HEK293 (cell line): ENCODE data around the gene DPT.
"Not testable (repeated sequence)": the region's sequence is repeated elsewhere in the genome, so short reads cannot be mapped to it uniquely, and the experiment has no call there.

ENCODE experiments used
- CTCF ChIA-PET: fragments of 350-600 bp; formaldehyde crosslinking; extraction: SDS; loops from one replicate; lab custom pipeline; 2021; ENCODE audit warnings: antibody characterized with exemption; lab: Yijun Ruan, JAX
- POLR2A ChIA-PET: fragments of 300-600 bp; formaldehyde crosslinking; extraction: SDS; loops from one replicate; lab custom pipeline; 2020; ENCODE audit warnings: antibody characterized with exemption, inconsistent platforms; lab: Yijun Ruan, JAX
- H3K27ac ChIP-seq: fragments of 200-500 bp; sonication (Bioruptor generic); 2 replicates; pipeline ENCODE4 v1.5.1; 2014; ENCODE audit warnings: low read depth, low read length, control low read depth, inconsistent platforms; ENCODE audit errors: extremely low read depth
- H3K36me3 ChIP-seq, 2 experiments: fragments of 200-500 bp in 1 of 2; sonication (Bioruptor generic) in 1 of 2; 1 replicate in 1 of 2; 2 replicates in 1 of 2; pipeline ENCODE4 v1.5.1; 2014 to 2017; ENCODE audit warnings: inconsistent platforms in 2 of 2, low read length in 2 of 2; ENCODE audit not compliant: control insufficient read depth in 2 of 2, insufficient read depth in 1 of 2
- H3K4me1 ChIP-seq: fragments of 200-500 bp; sonication (Bioruptor generic); 2 replicates; pipeline ENCODE4 v1.5.1; 2014; ENCODE audit warnings: mild to moderate bottlenecking, low read length, inconsistent platforms; ENCODE audit not compliant: control insufficient read depth, insufficient read depth
- H3K4me3 ChIP-seq: 2 replicates; pipeline ENCODE4 v1.5.1; 2011; ENCODE audit warnings: low read depth, mild to moderate bottlenecking, control low read depth, low read length, moderate library complexity
- H3K9me3 ChIP-seq: fragments of 200-500 bp; sonication (Bioruptor generic); 2 replicates; pipeline ENCODE4 v1.5.1; 2014; ENCODE audit warnings: low read depth, low read length, inconsistent platforms; ENCODE audit not compliant: control insufficient read depth, insufficient read depth
- GFI1B ChIP-seq: fragments of 450-650 bp; formaldehyde crosslinking; IDR thresholded peaks from 2 replicates; pipeline ENCODE4 v1.5.1; 2016; ENCODE audit warnings: missing biosample characterization, missing genetic modification characterization
- YY1 ChIP-seq: fragments of 450-650 bp; formaldehyde crosslinking; IDR thresholded peaks from 2 replicates; pipeline ENCODE4 v1.5.1; 2018; ENCODE audit warnings: missing biosample characterization, missing genetic modification characterization
- YY2 ChIP-seq: fragments of 450-650 bp; formaldehyde crosslinking; IDR thresholded peaks from 2 replicates; pipeline ENCODE4 v1.5.1; 2016; ENCODE audit warnings: missing biosample characterization, missing genetic modification characterization
- ZBTB10 ChIP-seq: fragments of 450-650 bp; formaldehyde crosslinking; IDR thresholded peaks from 2 replicates; pipeline ENCODE4 v1.5.1; 2016; ENCODE audit warnings: missing biosample characterization, missing genetic modification characterization
- ZBTB17 ChIP-seq: fragments of 450-650 bp; formaldehyde crosslinking; IDR thresholded peaks from 2 replicates; pipeline ENCODE4 v1.5.1; 2016; ENCODE audit warnings: missing biosample characterization, missing genetic modification characterization
- ZBTB26 ChIP-seq: fragments of 450-650 bp; formaldehyde crosslinking; optimal IDR thresholded peaks from 2 replicates; pipeline ENCODE3; 2016; ENCODE audit warnings: missing biosample characterization, mild to moderate bottlenecking, missing genetic modification characterization
- ZNF138 ChIP-seq: fragments of 450-650 bp; formaldehyde crosslinking; IDR thresholded peaks from 2 replicates; pipeline ENCODE4 v1.5.1; 2016; ENCODE audit warnings: missing biosample characterization, missing genetic modification characterization, borderline replicate concordance
- ZNF146 ChIP-seq: fragments of 450-650 bp; formaldehyde crosslinking; IDR thresholded peaks from 2 replicates; pipeline ENCODE4 v1.5.1; 2016; ENCODE audit warnings: missing biosample characterization, missing genetic modification characterization
- ZNF169 ChIP-seq: fragments of 450-650 bp; formaldehyde crosslinking; IDR thresholded peaks from 2 replicates; pipeline ENCODE4 v1.5.1; 2016; ENCODE audit warnings: missing biosample characterization, missing genetic modification characterization
- ZNF221 ChIP-seq: fragments of 450-650 bp; formaldehyde crosslinking; IDR thresholded peaks from 2 replicates; pipeline ENCODE4 v1.5.1; 2017; ENCODE audit warnings: missing biosample characterization, missing genetic modification characterization, borderline replicate concordance
- ZNF24 ChIP-seq: fragments of 450-650 bp; formaldehyde crosslinking; IDR thresholded peaks from 2 replicates; pipeline ENCODE4 v1.5.1; 2016; ENCODE audit warnings: missing biosample characterization, missing genetic modification characterization
- ZNF292 ChIP-seq: fragments of 450-650 bp; formaldehyde crosslinking; IDR thresholded peaks from 2 replicates; pipeline ENCODE4 v1.5.1; 2016; ENCODE audit warnings: low read depth, missing biosample characterization, missing genetic modification characterization, borderline replicate concordance
- ZNF529 ChIP-seq: fragments of 450-650 bp; formaldehyde crosslinking; IDR thresholded peaks from 2 replicates; pipeline ENCODE4 v1.5.1; 2017; ENCODE audit warnings: missing genetic modification characterization, missing biosample characterization; ENCODE audit not compliant: insufficient replicate concordance
- ZNF549 ChIP-seq: fragments of 450-650 bp; IDR thresholded peaks from 2 replicates; pipeline ENCODE4 v1.5.1; 2018; ENCODE audit warnings: missing biosample characterization, missing genetic modification characterization, mild to moderate bottlenecking, inconsistent platforms, moderate library complexity
- ZNF621 ChIP-seq: fragments of 450-650 bp; formaldehyde crosslinking; IDR thresholded peaks from 2 replicates; pipeline ENCODE4 v1.5.1; 2017; ENCODE audit warnings: missing biosample characterization, missing genetic modification characterization
- ZNF626 ChIP-seq: fragments of 450-650 bp; sonication (Bioruptor Pico); formaldehyde crosslinking; IDR thresholded peaks from 2 replicates; pipeline ENCODE4 v1.5.1; 2018; ENCODE audit warnings: missing biosample characterization, missing genetic modification characterization, inconsistent platforms
- ZNF670 ChIP-seq: fragments of 450-650 bp; formaldehyde crosslinking; IDR thresholded peaks from 2 replicates; pipeline ENCODE4 v1.5.1; 2016; ENCODE audit warnings: missing biosample characterization, missing genetic modification characterization, low read depth
- ZNF837 ChIP-seq: fragments of 450-650 bp; formaldehyde crosslinking; IDR thresholded peaks from 2 replicates; pipeline ENCODE4 v1.5.1; 2016; ENCODE audit warnings: missing biosample characterization, missing genetic modification characterization
- TF ChIP-seq, protein P1 (sequence below): fragments of 450-650 bp; formaldehyde crosslinking; IDR thresholded peaks from 2 replicates; pipeline ENCODE4 v1.5.1; 2016; ENCODE audit warnings: missing biosample characterization, missing genetic modification characterization
- TF ChIP-seq, protein P2 (sequence below): fragments of 450-650 bp; formaldehyde crosslinking; IDR thresholded peaks from 2 replicates; pipeline ENCODE4 v1.5.1; 2016; ENCODE audit warnings: missing biosample characterization, missing genetic modification characterization, borderline replicate concordance

Gene DPT

DNA sequence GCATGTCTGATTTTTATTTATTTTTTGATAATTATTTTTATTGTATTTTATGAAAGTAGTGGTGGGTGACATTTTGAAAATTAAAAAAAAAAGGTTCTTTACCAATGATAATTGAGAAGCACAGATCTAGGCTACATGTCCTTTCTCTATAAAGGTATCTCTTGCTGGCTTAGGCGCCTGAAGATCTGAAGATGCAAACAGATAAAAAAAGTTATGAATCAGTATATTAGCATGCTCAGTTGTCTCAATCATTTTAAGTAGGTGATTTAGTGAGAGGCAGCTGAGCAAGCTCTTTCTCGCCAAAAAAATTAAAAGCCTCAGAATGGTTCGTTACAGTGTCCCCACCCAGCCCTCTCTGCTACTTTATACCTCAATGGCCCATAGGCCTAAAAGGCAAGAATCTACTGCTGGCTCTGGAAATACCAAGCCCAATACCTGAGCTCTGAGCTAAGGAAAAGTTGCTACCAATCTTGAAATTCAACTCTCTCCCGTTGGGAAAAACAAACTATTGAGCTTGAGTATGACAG lies 42.2 kb upstream of the DPT start (continued):
- TF ChIP-seq ZBTB10 (tag by site-specific recombination) (no peak), ZNF621 (tag by site-specific recombination) (no peak), ZNF670 (no peak), ZBTB17 (no peak), ZNF138 (tag by site-specific recombination) (no peak)

DNA sequence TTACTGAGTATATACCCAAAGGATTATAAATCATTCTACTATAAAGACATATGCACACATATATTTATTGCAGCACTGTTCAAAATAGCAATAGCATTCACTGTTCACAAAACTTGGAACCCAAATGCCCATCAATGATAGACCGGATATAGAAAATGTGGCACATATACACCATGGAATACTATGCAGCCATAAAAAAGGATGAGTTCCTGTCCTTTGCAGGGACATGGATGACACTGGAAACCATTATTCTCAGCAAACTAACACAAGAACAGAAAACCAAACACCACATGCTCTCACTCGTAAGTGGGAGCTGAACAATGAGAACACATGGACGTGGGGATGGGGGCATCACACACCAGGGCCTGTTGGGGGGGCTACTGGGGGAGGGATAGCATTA lies 40.9 kb upstream of the DPT start:
- TF ChIP-seq ZNF146 (tag by site-specific recombination): peak; percentile 96
- TF ChIP-seq, protein P1, sequence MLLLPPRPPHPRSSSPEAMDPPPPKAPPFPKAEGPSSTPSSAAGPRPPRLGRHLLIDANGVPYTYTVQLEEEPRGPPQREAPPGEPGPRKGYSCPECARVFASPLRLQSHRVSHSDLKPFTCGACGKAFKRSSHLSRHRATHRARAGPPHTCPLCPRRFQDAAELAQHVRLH (tag by site-specific recombination): 0 out of 2 replicates have a peak, but pooled peaks have one; percentile 45
- H3K36me3 ChIP-seq, H3K4me1 ChIP-seq, H3K9me3 ChIP-seq, CTCF ChIA-PET, POLR2A ChIA-PET, H3K4me3 ChIP-seq, H3K27ac ChIP-seq: not testable (repeated sequence)

GRCh38 chr1:168767894-168768584 lies 39.0 kb upstream of the DPT start:
- POLR2A ChIA-PET: no interaction called here

DNA sequence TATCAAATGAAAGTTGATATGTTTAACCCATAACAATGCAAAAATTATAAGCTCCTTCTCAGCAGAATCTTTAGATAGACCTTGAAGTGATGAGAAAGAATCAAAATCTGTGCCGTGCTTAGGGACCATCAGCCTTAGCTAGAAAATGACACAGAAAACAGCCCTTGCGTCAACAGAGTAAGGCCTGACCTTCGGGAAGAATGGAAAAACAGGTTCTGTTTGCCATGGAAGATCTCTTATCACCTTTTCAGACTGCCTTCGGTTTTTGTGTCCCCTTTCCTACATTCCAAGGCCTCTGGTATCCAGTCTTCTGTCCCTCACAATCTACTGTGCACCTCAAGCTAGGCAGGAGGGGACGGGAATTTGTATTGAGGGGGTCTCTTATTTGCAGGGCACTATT lies 37.6 kb upstream of the DPT start:
- Histone ChIP-seq H3K27ac (no peak overlapping the region), H3K36me3 (no peaks in the 10 kb centered on the region), H3K4me1 (no peaks in the 10 kb centered on the region), H3K9me3 (no peaks in the 10 kb centered on the region), H3K4me3 (no peak overlapping the region)
- ChIA-PET CTCF (interaction anchor here (0.5 to 0.7 kb wide), 3 partner anchors 9 to 369 kb away, joined by 3 read pairs; no protein-coding TSS in a partner anchor), POLR2A (no interaction called here)
- TF ChIP-seq ZNF529 (tag by site-specific recombination) (no peak), ZNF837 (tag by site-specific recombination) (no peak), ZNF221 (tag by site-specific recombination) (no peak), ZNF626 (tag by site-specific recombination) (no peak), ZNF24 (tag by site-specific recombination) (no peak), YY1 (tag by site-specific recombination) (no peak), ZBTB26 (no peak), GFI1B (tag by site-specific recombination) (no peak), ZNF549 (no peak), ZNF292 (no peak)
- TF ChIP-seq, protein P2, sequence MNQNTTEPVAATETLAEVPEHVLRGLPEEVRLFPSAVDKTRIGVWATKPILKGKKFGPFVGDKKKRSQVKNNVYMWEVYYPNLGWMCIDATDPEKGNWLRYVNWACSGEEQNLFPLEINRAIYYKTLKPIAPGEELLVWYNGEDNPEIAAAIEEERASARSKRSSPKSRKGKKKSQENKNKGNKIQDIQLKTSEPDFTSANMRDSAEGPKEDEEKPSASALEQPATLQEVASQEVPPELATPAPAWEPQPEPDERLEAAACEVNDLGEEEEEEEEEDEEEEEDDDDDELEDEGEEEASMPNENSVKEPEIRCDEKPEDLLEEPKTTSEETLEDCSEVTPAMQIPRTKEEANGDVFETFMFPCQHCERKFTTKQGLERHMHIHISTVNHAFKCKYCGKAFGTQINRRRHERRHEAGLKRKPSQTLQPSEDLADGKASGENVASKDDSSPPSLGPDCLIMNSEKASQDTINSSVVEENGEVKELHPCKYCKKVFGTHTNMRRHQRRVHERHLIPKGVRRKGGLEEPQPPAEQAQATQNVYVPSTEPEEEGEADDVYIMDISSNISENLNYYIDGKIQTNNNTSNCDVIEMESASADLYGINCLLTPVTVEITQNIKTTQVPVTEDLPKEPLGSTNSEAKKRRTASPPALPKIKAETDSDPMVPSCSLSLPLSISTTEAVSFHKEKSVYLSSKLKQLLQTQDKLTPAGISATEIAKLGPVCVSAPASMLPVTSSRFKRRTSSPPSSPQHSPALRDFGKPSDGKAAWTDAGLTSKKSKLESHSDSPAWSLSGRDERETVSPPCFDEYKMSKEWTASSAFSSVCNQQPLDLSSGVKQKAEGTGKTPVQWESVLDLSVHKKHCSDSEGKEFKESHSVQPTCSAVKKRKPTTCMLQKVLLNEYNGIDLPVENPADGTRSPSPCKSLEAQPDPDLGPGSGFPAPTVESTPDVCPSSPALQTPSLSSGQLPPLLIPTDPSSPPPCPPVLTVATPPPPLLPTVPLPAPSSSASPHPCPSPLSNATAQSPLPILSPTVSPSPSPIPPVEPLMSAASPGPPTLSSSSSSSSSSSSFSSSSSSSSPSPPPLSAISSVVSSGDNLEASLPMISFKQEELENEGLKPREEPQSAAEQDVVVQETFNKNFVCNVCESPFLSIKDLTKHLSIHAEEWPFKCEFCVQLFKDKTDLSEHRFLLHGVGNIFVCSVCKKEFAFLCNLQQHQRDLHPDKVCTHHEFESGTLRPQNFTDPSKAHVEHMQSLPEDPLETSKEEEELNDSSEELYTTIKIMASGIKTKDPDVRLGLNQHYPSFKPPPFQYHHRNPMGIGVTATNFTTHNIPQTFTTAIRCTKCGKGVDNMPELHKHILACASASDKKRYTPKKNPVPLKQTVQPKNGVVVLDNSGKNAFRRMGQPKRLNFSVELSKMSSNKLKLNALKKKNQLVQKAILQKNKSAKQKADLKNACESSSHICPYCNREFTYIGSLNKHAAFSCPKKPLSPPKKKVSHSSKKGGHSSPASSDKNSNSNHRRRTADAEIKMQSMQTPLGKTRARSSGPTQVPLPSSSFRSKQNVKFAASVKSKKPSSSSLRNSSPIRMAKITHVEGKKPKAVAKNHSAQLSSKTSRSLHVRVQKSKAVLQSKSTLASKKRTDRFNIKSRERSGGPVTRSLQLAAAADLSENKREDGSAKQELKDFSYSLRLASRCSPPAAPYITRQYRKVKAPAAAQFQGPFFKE (tag by site-specific recombination): no peak

More at GRCh38 chr1:168767894-168768584, 39.0 kb upstream of the DPT start:
- H3K27ac ChIP-seq: no peak overlapping the region
- no peak for TF ChIP-seq ZNF837 (tag by site-specific recombination)
- no peak for TF ChIP-seq YY2 (tag by site-specific recombination)
- no peak for TF ChIP-seq ZNF169 (tag by site-specific recombination)
- TF ChIP-seq, all 188 proteins: peak for 0
- Histone ChIP-seq H3K9me3 (no peaks in the 10 kb centered on the region), H3K4me3 (no peak overlapping the region), H3K36me3 (no peaks in the 10 kb centered on the region), H3K4me1 (no peaks in the 10 kb centered on the region)
- CTCF ChIA-PET: no interaction called here
